HepG2 (cell line): ENCODE results near the gene GTF2F1. TPM values are rescaled to one million over a fixed set of nuclear protein-coding genes. Genes with fewer than 3 reads are reported as not detected.

Experiments used
- GATAD1 ChIP-seq: IDR thresholded peaks from 2 replicates; pipeline ENCODE4 v1.6.1; 2016; ENCODE audit warnings: missing genetic modification reagents, missing compliant biosample characterization
- GZF1 ChIP-seq: sonication (generic); formaldehyde crosslinking; IDR thresholded peaks from 2 replicates; pipeline ENCODE4 v1.5.1; 2020; ENCODE audit warnings: mild to moderate bottlenecking, missing genetic modification reagents
- HNF4G ChIP-seq, 2 experiments: sonication (generic) in 1 of 2; formaldehyde crosslinking in 1 of 2; IDR thresholded peaks; 2 replicates each; pipeline versions ENCODE4 v1.4.0 to v1.6.1; 2011 to 2020; ENCODE audit warnings: borderline replicate concordance in 2 of 2, low read depth in 2 of 2, mild to moderate bottlenecking in 2 of 2, low read length in 1 of 2, missing genetic modification reagents in 1 of 2, moderate library complexity in 1 of 2
- HNRNPLL ChIP-seq: fragments of 200-400 bp; formaldehyde crosslinking; IDR thresholded peaks from 2 replicates; pipeline ENCODE4 v1.6.1; 2017; ENCODE audit warnings: mild to moderate bottlenecking, low read depth, low read length; ENCODE audit not compliant: poor library complexity, severe bottlenecking
- MXI1 ChIP-seq: IDR thresholded peaks from 3 replicates; pipeline ENCODE4 v1.6.1; 2012; ENCODE audit warnings: low read depth, low read length, inconsistent platforms, borderline replicate concordance
- NCOA2 ChIP-seq: sonication (generic); formaldehyde crosslinking; IDR thresholded peaks from 2 replicates; pipeline ENCODE4 v1.8.0; 2022; ENCODE audit warnings: inconsistent platforms
- NR0B2 ChIP-seq: sonication (generic); formaldehyde crosslinking; IDR thresholded peaks from 2 replicates; pipeline ENCODE4 v1.4.0; 2020; ENCODE audit warnings: mild to moderate bottlenecking, missing genetic modification reagents
- REL ChIP-seq: sonication (generic); formaldehyde crosslinking; conservative IDR thresholded peaks from 2 replicates; pipeline ENCODE4 v1.8.0; 2022; ENCODE audit warnings: mild to moderate bottlenecking, missing genetic modification reagents, moderate library complexity
- SCMH1 ChIP-seq: sonication (generic); formaldehyde crosslinking; IDR thresholded peaks from 2 replicates; pipeline ENCODE4 v1.9.0; 2021; ENCODE audit warnings: missing genetic modification reagents, mild to moderate bottlenecking, borderline replicate concordance
- ZBTB1 ChIP-seq: sonication (generic); formaldehyde crosslinking; IDR thresholded peaks from 2 replicates; pipeline ENCODE4 v1.4.0; 2020; ENCODE audit warnings: missing genetic modification reagents, borderline replicate concordance
- ZFP62 ChIP-seq: sonication (generic); formaldehyde crosslinking; IDR thresholded peaks from 2 replicates; pipeline ENCODE4 v1.4.0; 2020; ENCODE audit warnings: missing genetic modification reagents
- ZNF17 ChIP-seq: sonication (generic); formaldehyde crosslinking; IDR thresholded peaks from 2 replicates; pipeline ENCODE4 v1.5.0; 2020; ENCODE audit warnings: mild to moderate bottlenecking, missing genetic modification reagents
- ZNF350 ChIP-seq: sonication (generic); formaldehyde crosslinking; IDR thresholded peaks from 2 replicates; pipeline ENCODE4 v1.4.0; 2020; ENCODE audit warnings: mild to moderate bottlenecking, low read depth, missing genetic modification reagents, borderline replicate concordance
- ZNF569 ChIP-seq: sonication (generic); formaldehyde crosslinking; IDR thresholded peaks from 2 replicates; pipeline ENCODE4 v1.5.0; 2020; ENCODE audit warnings: mild to moderate bottlenecking, missing genetic modification reagents, moderate library complexity, borderline replicate concordance
- ZNF781 ChIP-seq: sonication (generic); formaldehyde crosslinking; IDR thresholded peaks from 2 replicates; pipeline ENCODE4 v1.5.1; 2020; ENCODE audit warnings: borderline replicate concordance, mild to moderate bottlenecking, missing genetic modification reagents; ENCODE audit errors: not compliant biosample characterization
- polyA plus RNA-seq, 8 experiments: library from polyadenylated mRNA; depleted of rRNA in 3 of 8; stranded (reverse) in 7 of 8; unstranded in 1 of 8; fragments of >200 nt; fragmentation: Illumina TruSeq in 4 of 8; extraction: Trizol in 4 of 8; gene quantifications; 2 replicates each; pipeline versions ENCODE4 v1.2.1 to v1.2.3, GENCODE V29; 2011 to 2016; ENCODE audit warnings: low read depth in 4 of 8, missing spikeins in 1 of 8, mixed read lengths in 1 of 8; ENCODE audit not compliant: insufficient read depth in 1 of 8
- total RNA-seq, 5 experiments: library from RNA; depleted of rRNA; stranded (reverse); fragments of >200 nt; fragmentation: Illumina TruSeq; extraction: Trizol; gene quantifications; 2 replicates each; pipeline ENCODE4 v1.2.3, GENCODE V29; 2016; ENCODE audit warnings: low read depth in 1 of 5
- TF ChIP-seq, protein P1 (sequence below): IDR thresholded peaks from 2 replicates; pipeline ENCODE4 v1.6.1; 2016; ENCODE audit warnings: mild to moderate bottlenecking
- TF ChIP-seq, protein P2 (sequence below): sonication (generic); formaldehyde crosslinking; IDR thresholded peaks from 2 replicates; pipeline ENCODE4 v1.5.0; 2020; ENCODE audit warnings: missing genetic modification reagents, mild to moderate bottlenecking, borderline replicate concordance

GTF2F1 gene
- total and polyA plus RNA-seq, 2 of the 13 experiments (the other 11 are each of a cell fraction or from before 2014, with no cell fraction given): 27.8 to 34.1 TPM

DNA sequence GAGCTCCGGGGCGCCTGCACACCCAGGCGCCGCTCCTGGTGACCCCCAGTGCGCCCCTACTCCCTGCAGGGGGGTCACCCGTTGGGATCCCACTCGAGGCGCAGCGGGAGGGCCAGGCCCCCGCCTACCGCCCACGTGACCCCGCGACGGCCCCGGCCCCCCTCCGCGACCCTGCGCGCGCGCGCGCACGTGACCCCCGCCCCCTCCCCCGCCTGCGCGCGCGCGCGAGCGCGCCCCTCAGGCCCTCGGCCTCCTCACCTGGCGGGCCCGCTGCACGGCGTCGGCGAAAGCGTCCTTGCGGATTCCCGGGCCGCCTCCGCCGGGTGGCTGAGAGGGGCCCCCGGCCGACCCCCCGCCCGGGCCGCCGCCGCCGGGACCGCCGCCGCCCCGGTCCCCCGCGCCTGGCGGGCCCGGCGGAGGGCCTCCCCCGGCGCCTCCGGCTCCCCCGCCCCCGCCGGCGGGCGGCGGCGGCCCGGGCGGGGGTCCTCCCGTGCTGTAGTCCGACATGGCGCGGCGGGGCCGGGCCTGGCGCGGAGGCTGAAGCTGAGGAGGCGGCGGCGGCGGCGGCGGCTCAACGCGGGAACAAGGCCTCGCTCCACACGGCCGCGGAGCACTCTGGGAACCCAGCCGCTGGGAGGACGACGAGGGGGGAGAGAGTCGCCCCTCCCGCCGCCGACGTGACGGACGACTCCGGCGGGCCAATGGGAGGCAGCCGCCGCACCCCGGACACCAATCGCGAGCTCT lies 31.4 kb upstream of the GTF2F1 start, which contains the start of gene KHSRP (continued):
- TF ChIP-seq, protein P1, sequence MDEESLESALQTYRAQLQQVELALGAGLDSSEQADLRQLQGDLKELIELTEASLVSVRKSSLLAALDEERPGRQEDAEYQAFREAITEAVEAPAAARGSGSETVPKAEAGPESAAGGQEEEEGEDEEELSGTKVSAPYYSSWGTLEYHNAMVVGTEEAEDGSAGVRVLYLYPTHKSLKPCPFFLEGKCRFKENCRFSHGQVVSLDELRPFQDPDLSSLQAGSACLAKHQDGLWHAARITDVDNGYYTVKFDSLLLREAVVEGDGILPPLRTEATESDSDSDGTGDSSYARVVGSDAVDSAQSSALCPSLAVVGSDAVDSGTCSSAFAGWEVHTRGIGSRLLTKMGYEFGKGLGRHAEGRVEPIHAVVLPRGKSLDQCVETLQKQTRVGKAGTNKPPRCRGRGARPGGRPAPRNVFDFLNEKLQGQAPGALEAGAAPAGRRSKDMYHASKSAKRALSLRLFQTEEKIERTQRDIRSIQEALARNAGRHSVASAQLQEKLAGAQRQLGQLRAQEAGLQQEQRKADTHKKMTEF (CRISPR knock-in tag): no peak
- TF ChIP-seq HNRNPLL (peak; percentile 15), ZBTB1 (CRISPR knock-in tag) (no peak), GATAD1 (CRISPR knock-in tag) (peak; percentile 75), ZNF781 (no peak), ZNF17 (CRISPR knock-in tag) (no peak), NCOA2 (CRISPR knock-in tag) (no peak), HNF4G (IDR thresholded peaks at IDR 0.05; ENCODE audit: borderline replicate concordance, low read depth, low read length) (no peak), HNF4G (CRISPR knock-in tag; IDR thresholded peaks at IDR 0.05; ENCODE audit: borderline replicate concordance, low read depth) (no peak), ZFP62 (no peak), SCMH1 (CRISPR knock-in tag) (no peak), MXI1 (peak; percentile 55; the same call in 1 of the 3 replicates), NR0B2 (CRISPR knock-in tag) (no peak), ZNF569 (CRISPR knock-in tag) (no peak), REL (CRISPR knock-in tag) (no peak), ZNF350 (CRISPR knock-in tag) (no peak), GZF1 (CRISPR knock-in tag) (no peak)
- TF ChIP-seq, protein P2, sequence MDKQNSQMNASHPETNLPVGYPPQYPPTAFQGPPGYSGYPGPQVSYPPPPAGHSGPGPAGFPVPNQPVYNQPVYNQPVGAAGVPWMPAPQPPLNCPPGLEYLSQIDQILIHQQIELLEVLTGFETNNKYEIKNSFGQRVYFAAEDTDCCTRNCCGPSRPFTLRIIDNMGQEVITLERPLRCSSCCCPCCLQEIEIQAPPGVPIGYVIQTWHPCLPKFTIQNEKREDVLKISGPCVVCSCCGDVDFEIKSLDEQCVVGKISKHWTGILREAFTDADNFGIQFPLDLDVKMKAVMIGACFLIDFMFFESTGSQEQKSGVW (CRISPR knock-in tag): no peak
